Stimulated activated CD4-positive, alpha-beta T cell treated with anti-CD3 and anti-CD28 coated beads, Interleukin-1b, Interleukin-23, amount 100 ng/mL, for 1 hour (primary cell): ENCODE data around the gene APCDD1L.
"Not testable (repeated sequence)": the region's sequence is repeated elsewhere in the genome, so short reads cannot be mapped to it uniquely, and the experiment has no call there.

Experiments used
- DNase-seq, 2 donors: peaks; one replicate each; pipeline ENCODE4 v3.0.0-alpha.2; 2020; ENCODE audit warnings: low read depth in 2 of 2

Gene APCDD1L

GRCh38 chr20:58414786-58415185 lies 100.4 kb downstream of the APCDD1L start:
- not testable (repeated sequence) for DNase-seq

GRCh38 chr20:58414216-58414615 lies 101.0 kb downstream of the APCDD1L start:
- not testable (repeated sequence) for DNase-seq
